ENCODE measurements around the gene EXOC7.
"Not testable (repeated sequence)": the region's sequence is repeated elsewhere in the genome, so short reads cannot be mapped to it uniquely, and the experiment has no call there.

Gene EXOC7

DNA sequence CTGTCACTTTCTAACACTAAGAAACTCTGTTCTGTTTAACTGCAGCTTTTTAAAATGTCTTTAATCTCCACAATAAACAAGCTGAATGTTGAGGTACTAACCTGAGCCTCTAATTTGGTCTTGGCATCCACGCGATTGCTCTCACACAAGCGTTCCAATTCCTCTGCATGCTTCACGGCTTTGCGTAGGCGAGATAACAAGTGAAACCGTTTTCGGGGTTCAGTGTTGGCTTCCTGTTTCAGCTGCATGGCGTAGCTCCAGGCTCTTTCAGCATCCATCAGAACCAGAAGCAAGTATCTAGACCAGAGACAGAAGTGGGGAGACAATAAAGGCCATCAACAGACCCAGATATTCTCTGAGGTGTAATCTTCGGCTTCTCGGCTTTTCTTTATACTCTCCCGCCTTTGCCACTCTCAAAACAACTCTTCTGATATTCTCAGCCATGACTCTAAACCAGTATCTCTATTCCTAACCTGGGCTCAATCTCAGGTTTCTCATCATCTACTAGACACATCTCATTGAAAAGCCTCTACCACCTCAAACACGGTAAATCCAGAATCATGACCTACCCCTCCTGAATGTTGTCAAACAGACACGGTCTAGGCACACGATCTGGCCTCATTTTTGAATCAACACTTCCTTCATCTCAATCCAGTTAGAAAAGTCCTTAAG, 39.6 kb downstream of the EXOC7 start:
- TF ChIP-seq, protein P1, sequence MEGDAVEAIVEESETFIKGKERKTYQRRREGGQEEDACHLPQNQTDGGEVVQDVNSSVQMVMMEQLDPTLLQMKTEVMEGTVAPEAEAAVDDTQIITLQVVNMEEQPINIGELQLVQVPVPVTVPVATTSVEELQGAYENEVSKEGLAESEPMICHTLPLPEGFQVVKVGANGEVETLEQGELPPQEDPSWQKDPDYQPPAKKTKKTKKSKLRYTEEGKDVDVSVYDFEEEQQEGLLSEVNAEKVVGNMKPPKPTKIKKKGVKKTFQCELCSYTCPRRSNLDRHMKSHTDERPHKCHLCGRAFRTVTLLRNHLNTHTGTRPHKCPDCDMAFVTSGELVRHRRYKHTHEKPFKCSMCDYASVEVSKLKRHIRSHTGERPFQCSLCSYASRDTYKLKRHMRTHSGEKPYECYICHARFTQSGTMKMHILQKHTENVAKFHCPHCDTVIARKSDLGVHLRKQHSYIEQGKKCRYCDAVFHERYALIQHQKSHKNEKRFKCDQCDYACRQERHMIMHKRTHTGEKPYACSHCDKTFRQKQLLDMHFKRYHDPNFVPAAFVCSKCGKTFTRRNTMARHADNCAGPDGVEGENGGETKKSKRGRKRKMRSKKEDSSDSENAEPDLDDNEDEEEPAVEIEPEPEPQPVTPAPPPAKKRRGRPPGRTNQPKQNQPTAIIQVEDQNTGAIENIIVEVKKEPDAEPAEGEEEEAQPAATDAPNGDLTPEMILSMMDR (IDR thresholded peaks at IDR 0.05; ENCODE audit: extremely low read depth, insufficient read depth, missing control alignments) = no peak
- DNase-seq (ENCODE audit: low spot score) = no peak
- in situ Hi-C loops (cut with MboI; ENCODE audit: low pct_unique_long_range_greater_than_20kb, low sequenced_read_pairs, unreplicated experiment) = no loop called here

DNA sequence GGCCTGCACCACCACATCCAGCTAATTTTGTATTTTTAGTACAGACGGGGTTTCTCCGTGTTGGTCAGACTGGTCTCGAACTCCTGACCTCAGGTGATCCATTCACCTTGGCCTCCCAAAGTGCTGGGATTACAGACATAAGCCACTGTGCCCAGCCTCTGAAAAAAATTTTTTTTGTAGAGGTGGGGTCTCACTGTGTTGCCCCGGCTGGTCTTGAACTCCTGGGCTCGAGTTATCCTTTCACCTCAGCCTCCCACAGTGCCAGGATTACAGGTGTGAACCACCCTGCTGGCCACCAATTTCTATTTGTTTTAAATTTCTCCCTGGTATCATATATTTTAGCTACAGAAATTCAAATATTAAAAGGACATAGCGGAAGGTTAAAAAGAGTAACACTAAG, 45.3 kb downstream of the EXOC7 start:
- in situ Hi-C loops (cut with MboI; ENCODE audit: low pct_unique_long_range_greater_than_20kb, low sequenced_read_pairs, unreplicated experiment); DNase-seq (ENCODE audit: low spot score): not testable (repeated sequence)

DNA sequence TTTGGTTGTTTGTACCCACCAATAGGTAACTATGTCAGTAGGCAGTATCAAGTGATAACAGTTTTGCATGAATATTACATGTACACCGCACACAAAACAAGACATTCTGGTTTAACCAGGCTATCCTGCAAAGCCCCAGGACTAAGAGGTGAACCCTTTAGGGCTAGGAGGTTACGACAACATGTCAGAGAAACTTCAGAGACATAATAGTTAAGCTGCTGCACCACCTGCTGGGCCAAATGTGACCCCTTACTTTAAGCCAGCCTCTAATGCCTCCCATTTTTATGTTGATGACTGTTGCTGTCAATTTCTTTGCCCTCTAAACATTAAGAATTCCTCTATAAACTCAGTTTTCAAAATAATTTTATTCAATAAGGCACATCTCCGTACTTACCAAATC, 46.7 kb downstream of the EXOC7 start:
- in situ Hi-C loops (cut with MboI; ENCODE audit: low pct_unique_long_range_greater_than_20kb, low sequenced_read_pairs, unreplicated experiment) = no loop called here
- TF ChIP-seq, protein P1 (IDR thresholded peaks at IDR 0.05; ENCODE audit: extremely low read depth, insufficient read depth, missing control alignments) = no peak
- DNase-seq (ENCODE audit: low spot score) = no peak

DNA sequence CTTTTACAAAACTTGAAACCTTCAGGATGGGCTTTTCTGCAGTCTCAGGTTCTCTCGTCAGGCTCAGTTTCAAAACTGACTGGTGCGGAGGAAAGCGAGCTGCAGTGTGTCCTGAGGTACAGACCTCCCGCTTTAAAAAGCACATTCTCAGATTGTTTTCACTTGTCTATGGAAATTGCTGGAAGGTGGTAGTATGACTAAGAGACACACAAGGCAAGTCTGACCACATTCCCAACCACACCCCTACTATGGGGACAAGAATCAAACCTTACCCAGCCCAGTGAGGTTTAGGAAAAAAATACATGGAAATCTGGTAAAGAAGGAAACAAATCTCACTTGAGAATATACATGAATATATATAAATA, 49.5 kb downstream of the EXOC7 start:
- DNase-seq (ENCODE audit: low spot score) = no peak
- TF ChIP-seq, protein P1 (IDR thresholded peaks at IDR 0.05; ENCODE audit: extremely low read depth, insufficient read depth, missing control alignments) = no peak
- in situ Hi-C loops (cut with MboI; ENCODE audit: low pct_unique_long_range_greater_than_20kb, low sequenced_read_pairs, unreplicated experiment) = no loop called here

DNA sequence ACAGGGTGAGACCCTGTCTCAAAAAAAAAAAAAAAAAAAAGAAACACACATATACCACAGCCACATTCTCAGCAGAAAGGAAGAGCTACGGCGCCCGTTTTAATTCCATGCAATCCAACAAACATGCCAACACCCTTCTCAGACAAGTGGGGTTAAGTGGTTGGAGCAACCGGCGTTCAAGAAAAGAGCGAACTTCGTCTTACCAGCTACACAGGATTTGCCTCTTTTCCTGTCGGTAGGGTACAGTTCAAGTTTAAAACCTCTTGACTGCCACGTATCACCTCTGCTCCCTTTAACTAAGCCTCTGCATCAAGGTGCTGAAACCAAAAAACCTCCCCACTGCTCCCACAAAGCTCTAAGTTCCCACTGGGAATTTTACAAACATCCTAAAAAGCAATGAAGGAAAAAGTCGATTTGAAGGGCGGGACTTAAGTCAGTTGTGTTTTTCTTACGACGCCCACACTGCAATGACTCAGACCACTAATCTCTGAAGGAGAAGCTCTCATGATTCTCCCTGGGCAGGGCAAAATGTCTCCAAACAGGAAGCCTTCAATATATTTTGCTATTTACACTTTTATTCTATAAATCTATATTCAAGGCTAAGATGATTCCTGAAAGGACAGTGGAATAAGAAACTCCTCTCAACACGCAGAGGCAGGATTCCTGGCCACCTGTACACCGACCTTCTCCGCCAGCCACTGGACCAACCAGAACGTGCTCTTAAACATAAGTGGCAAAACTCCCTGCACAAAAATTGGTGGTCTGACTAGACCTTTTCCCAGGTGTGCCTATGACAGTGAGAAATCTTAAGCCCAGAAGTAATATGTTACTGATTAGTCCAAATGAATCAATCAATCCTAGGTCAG, 50.1 kb downstream of the EXOC7 start:
- no peak for DNase-seq (ENCODE audit: low spot score)
- in situ Hi-C loops (cut with MboI; ENCODE audit: low pct_unique_long_range_greater_than_20kb, low sequenced_read_pairs, unreplicated experiment) = no loop called here
- TF ChIP-seq, protein P1 (IDR thresholded peaks at IDR 0.05; ENCODE audit: extremely low read depth, insufficient read depth, missing control alignments) = no peak

DNA sequence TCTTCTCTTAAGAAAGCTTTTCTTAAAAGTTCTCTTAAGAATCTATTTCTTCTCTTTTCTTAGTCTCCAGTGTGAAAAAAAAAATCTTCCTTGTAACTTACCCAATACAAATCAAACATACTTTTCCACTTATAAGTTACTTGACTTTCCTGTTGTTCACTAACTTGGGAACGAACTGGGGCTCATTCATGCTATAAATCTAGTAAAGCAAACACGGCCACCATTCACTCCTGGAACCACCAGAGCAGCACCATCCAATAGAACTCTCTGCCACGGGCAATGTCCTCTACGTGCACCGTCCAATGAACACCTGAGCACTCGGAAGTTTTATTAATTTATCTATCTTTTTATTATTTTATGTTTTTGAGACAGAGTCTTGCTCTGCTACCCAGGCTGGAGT, 52.0 kb downstream of the EXOC7 start:
- DNase-seq (ENCODE audit: low spot score) = no peak
- TF ChIP-seq, protein P1 (IDR thresholded peaks at IDR 0.05; ENCODE audit: extremely low read depth, insufficient read depth, missing control alignments) = no peak
- in situ Hi-C loops (cut with MboI; ENCODE audit: low pct_unique_long_range_greater_than_20kb, low sequenced_read_pairs, unreplicated experiment) = no loop called here
